Measurements from ENCODE around the gene TTLL7.

Gene TTLL7

DNA sequence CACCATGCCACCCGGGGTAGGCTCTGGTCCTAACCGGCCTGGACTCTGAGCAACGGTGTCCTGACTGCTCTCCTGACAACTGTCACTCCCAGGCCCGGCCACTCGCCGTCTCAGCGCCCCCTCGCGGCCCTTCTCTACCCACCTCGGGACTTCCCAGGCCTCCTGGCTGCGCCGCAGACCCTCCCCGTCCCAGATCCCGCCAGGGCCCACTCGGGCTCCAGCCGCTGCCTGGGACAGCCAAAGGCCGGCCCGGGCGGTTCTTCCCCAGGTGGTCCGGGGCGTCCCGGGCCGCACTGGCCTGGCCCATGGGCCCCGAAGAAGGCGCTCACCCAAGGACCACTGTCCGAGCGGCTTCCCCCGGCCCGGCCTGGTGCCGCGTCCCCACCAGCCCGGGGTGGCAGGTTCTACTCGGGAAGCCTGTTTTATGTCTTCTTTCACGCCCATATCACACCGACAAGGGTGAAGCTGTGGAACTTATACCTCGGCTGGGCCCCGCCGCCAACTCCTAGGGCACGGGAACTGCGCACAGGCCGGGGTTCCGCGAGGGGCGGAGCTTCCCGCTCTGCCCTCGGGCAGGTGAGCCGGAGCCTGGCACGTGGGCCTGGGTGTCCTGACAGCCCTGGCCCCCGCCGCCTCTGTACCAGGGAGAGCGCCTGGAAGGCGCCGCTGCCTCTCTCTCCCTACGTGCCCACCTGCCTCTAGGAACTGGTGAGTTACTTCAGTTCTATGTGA, 138.3 kb downstream of the TTLL7 start:
- peak; percentile 52 for DNase-seq

DNA sequence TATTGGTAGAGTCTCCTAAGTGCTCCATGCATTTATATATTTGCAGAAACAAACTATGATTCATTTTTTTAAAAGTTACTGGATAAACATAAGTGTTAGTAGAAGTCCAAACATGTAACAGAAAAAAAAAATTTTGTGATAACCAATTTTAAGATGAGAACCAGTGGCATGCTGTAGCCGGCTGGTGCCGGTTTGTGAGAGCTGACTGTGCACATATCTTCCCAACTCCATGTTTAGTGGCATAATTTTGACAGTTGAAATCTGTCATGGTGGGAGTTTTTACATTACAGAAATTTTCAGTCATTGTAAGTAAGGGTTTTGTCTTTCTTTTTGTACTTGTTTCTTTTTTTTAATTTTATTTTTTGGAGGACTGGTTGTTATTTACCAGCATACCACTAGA, 141.2 kb downstream of the TTLL7 start:
- no peak for DNase-seq

DNA sequence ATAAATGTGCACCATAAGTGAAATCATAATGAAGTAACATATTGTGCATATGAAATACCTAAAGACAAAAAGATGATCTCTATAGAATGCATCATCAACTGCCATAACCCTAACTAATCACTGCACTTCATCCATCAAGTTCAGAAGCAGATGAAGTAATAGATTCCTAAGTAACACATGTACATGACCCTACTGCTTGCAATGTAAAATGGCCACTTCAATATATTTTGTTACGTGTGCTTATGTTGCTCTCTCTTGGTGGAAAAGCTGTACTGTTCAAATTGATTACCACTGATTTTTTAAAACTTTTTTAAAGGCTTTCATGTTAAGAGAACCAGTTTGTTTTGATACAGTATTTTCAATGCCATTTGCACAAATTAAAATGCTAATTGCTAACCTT, 141.8 kb downstream of the TTLL7 start:
- peak; percentile 35 for DNase-seq

DNA sequence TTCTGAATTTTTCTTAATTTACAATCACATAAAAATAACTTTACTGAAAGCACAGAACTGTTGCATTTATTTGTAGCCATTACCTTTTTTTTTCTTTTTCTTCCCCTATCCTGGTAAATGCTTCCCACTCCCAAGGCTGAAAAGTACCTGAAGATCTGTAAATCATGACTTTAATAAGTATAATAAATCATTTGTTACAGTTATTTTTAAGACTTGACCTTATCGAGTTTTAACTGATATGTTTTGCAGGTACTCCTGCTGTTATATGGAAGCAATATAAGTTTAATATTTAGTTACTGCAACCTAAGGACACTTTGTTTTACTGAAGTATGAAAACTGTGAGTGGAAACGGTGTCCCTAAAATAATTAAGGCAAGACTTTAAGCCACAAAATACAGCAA, 142.6 kb downstream of the TTLL7 start:
- no peak for DNase-seq

DNA sequence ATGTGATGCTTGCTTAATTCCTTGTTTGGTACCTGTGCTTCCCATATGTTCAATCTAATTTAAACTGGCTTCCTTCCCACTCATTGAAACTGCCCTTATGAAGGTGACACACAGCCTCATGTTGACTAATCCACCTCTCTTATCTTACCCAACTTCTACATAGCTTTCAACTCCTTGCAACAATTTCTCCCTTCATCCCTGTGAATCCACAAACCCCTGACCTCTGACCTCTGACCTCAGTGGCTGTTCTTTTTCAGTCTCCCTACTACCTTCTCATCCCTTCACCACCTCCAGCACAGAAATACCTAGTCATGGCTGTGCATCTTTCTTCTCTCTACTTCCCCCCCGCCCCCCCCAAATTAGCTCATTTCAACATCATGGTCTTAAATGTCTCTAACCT, 144.5 kb downstream of the TTLL7 start:
- no peak for DNase-seq

DNA sequence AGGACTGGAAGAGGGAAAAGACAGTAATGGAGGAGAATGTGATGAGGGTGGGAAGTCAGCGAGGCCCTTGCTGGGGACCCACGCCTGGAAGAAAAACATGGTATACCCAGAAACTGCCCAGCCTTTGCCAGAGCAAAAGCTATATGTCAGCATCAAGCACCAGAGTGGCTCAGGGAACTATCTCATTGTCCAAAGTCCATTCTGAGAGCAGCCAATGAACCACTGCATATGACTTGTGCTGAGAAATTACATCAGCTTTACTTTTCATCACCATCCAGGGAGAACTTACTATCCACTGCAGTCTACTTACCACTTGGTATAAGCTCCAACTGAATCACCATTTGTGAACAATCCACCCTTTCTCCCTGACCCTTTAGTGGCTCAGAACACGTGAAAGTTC, 148.1 kb downstream of the TTLL7 start:
- no peak for DNase-seq

DNA sequence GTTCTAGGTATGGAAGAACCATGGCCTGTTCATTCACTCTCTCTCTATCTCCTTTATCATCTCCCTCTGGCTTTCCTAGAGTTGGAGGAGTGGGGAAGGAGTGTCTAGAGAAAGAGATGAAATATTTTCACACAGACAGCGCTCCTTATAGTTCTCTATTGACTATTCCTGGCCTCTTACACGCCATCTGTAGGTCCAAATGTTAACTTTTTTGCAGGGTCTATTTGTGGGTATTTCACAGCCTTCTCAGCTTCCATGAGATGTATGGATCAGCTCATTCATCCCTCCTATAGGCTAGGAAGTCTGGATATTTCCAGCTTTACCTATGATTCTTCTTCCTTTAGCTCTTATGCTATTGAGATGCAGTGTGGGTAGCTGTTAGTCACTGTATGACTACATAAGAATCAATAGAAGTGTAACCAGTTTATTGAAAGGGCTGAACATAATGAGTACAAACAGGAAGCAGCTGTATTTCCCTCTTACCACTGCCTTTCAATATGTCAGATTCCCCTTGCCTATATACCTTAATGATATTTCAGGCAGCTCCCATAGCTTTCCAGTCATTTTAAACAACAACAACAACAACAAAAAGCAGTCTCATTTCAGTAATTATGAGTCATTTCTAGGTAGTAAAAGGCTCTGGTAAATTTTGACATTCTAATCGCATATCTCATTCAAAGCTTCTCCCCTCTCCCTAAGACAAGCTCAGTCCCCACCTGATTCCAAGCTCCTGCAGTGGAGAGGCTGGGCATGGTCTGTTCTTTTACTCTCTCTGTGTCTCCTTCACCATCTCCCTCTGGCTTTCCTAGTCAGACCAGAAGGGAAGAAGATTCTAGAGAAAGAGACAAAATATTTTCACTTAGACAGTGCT, 149.5 kb downstream of the TTLL7 start:
- DNase-seq: no peak

DNA sequence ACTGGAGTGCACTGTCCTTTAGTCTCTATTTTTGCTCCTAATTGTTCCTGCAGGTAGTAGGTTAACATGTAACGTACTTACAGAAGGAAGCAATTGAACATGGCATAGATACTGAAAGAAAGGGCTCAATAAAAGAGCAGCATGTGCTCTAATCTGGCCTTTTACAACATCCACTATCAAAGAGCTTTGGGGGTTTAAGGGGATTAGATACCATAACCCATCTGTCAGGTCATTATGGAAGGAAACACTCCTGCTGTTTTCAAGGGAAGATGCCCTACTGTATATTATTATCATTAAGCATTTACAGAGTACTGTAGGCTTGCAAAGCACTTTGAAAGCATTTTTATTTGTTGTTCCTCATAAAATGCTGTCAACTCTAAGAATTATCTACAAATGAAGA, 152.8 kb downstream of the TTLL7 start:
- DNase-seq: peak; percentile 46

DNA sequence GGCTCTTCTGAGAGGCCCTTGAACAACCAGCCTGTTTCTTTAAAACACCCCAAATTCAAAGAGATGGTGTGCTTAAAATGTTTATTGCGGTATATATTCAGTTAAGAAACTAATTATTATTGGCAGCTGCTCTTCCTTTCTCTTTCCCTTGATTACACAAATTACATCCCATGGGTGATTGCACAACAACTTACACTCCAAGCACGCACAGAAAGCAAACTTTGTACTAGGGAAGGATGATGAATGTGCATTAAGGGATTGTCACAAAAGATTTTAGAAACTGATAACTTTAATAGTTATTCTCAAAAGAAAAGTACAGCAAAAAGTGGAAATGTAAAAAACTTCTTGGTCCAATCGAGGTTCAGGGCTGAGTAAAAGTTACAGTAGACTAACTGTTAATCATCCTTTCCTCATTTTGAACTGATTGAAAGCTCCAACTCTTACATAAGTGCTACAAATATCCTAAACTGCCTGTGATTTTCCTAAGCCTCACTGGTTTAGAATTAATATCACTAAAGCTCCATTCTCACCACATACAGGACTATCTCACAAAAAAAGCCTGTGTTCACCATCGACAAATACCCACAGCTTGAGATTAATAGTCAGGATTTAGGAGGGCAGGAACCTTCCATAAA, 153.4 kb downstream of the TTLL7 start:
- peak; percentile 40 for DNase-seq

DNA sequence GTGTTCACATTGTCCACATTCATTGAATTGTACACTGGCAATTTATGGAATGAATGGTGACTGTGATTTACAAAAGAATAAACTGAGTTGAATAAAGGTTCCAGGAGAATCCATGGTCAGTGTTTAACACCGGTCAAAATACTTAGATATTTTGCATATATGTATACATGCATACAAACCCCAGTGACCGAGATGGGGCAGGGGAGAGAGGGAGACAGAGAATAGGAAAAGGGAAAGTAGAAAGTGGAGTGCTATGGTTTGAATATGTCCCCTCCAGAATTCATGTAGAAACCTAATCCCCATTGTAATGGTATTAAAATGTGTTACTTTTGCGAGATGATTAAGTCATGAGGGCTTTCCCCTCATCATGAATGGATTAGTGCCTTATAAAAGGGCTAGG, 154.4 kb downstream of the TTLL7 start:
- DNase-seq: no peak

DNA sequence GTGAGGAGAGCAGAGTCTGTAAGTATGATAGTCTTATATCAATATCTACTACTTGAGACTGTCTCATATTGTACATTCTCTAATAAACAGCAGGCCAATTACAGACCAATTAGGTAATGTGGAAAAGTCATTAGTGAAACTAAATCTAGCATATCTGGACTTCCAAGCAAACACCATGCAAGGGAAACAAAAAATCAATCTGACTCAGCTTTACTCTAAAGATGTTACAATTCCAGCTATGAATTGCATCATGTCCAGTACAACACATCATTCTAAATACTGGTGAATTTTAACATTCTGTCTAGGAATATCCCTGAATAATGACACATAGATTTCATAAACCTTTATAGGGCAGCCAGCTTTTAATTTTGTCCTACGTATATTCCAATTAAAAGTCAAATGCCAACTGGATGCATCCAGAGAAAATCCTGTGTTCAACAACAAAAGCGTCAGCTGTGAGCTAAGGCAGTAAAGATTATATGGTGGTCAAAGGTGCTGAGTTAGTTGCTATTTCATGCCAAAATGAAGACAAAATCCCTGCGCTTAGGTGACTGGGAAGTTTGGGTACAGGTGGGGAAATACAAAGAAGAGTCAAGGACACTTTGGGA, 159.3 kb downstream of the TTLL7 start:
- DNase-seq: no peak

DNA sequence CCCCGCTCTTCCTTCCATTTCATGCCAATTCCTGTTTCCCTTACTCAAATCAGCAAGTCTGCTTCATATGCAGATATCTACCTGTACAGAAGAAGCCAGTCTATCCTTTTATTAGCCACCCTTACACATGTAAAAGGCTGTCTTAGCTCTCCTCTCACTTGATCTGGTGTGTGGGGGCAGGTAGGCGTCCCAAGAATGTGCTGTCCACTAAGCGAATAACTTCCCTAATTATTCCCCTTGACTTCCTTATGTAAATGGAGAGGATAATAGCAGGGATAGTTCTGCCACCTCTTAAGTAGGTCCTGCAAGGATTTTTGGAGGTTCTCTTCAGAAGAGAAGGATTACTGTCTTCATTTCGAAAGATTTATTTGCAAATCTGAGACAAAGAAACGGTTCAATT, 160.4 kb downstream of the TTLL7 start:
- no peak for DNase-seq

DNA sequence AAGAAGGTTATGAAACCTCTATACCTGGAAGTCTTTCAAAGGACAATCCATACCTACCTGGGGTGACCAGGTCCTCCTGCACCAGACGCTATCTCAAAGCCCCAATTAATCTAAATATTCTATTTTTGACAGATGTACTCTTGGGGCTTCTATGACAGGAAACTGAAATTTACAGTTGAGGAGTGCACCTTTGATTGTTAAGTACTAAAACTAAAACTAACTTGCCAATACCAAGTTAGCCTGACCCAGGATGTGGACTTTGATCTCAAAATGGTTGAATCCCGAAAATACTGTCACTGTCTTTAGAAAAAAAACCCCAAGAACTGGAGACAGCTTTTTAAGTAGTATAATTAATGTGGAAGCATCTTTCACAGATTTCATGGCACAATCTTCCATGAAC, 162.4 kb downstream of the TTLL7 start:
- no peak for DNase-seq

DNA sequence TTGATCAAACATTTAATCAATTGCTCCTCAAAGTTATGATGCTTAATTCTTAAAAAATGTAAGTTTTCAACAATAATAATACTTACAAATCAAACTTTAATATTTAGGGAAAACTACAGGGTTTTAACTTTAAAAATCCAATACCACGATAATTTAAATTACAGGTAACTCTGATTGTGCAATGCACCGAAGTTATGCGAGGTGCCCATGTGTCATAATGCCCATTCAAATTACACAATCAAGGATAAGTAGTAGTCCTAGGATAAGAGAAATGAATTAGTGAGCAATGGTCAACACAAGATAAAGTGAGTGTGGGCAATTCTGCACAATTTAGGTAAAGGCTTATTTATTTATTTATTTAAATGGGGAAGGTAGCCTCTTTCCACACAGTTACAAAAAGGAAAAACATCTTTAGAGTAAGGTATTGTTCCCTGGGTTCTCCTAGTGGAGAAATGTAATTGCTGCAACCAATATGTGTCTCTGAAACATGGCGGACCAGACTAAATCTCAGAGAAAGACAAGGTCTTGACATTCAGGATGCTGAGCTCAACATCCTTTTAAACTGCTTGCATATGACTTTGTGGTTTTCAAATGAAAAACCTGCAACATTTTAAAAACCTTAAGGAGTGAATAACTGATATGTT, 164.2 kb downstream of the TTLL7 start:
- DNase-seq: no peak

DNA sequence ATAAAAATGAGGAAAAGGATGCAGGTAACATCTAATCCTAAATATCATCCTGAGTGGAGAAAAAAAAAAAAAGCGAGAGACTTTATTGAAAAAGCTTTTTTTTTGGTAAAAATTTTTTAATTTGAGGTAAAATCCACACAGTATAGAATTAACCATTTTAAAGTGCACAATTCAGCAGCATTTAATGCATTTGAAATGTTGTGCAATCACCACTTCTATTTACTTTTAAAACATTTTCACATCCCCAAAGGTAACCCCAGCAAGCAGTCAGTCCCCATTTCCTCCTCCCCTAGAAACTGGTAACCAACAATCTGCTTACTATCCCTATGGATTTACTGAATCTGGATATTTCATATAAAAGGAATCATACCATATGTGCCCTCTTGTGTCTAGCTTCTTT, 166.7 kb downstream of the TTLL7 start:
- no peak for DNase-seq

DNA sequence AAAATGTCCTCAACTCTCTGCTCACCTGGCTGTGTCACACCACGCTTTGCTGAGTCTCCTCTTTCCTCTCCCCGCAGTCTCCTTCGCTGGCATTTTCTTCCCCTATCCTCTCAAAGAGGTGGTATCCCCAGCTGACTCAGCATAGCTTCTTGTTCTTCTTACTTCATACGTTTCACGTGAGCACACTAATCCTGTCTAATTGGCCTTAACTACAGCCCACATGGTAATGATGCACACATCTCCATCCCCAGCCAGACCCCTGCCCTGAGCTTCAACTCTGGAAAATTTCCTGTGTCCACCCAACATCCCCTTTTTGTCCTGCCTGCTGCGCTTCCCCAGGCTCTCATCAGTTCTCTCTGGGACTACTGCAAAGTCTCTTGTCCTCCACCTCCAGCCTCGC, 169.8 kb downstream of the TTLL7 start:
- no peak for DNase-seq

DNA sequence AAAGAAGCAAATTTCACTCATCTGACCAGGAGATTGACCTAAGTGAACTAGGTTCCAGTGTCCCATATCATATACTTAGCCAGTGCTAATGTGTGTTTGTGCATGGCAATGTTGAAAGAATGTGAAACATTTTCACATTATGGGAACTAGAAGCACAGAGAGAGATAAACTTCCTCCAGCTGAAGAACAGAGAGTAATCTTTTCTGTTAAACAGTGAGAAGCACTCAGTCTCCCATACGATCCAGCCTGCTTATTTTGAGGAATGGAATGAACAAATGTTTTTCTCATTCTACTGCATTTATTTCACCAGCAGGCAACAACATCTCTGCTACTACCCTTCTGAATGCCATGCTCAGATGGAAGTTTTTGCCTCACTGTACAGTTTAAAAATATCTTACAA, 170.5 kb downstream of the TTLL7 start:
- no peak for DNase-seq

DNA sequence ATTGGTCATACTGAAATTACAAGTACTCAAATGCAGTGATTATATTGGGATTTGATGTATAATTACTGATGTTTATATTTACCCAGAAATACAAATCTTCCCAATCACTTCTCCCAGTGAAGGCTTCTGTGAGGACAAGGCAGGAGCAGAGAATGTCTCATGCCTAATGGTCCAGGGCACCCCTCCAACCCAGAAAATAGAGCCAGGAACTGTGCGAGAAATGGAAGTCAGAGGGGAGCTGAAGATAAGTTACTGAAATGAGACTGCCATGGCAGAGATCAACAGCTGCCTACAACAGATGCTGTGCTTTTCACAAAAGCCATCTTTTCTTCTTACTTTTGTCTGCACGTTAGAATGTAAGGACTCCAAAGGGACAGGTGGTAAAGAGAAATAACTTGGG, 171.2 kb downstream of the TTLL7 start:
- DNase-seq: peak; percentile 2

DNA sequence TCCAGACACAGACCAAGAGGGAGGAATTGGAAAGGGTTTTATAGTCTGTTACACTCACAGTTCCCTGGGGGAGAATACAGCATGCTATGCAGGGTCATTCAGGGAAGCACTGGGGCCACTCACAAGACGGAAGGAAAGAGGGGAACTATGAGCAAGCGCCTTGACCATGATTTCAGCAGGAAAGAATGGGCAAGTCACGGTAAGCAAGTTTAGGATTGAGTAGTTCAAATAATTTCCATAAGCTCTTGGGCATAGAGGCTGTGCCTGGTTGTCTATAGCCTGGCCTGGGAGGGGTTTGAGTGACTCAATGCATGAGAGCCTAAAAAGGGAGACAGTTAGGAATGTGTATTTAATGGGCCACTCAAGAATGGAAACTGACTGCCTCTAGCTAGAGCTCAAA, 176.7 kb downstream of the TTLL7 start:
- no peak for DNase-seq

DNA sequence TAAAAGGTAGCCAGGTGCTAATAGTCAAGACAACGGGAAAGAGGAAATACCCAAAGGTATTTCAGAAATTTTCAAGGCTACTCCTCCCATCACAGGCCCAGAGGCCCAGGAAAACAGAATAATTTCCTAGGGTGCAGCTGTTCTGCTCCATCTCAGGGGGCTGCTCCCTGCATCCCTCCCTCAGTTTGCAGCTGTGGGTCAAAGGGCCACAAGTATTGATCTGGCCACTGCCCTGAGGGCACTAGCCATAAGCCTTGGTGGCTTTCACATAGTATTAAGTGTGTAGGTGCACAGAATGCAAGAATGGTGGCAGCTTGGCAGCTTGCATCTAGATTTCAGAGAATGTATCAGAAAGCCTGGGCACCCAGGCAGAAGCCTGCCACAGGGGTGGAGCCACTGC, 179.5 kb downstream of the TTLL7 start:
- DNase-seq: no peak

DNA sequence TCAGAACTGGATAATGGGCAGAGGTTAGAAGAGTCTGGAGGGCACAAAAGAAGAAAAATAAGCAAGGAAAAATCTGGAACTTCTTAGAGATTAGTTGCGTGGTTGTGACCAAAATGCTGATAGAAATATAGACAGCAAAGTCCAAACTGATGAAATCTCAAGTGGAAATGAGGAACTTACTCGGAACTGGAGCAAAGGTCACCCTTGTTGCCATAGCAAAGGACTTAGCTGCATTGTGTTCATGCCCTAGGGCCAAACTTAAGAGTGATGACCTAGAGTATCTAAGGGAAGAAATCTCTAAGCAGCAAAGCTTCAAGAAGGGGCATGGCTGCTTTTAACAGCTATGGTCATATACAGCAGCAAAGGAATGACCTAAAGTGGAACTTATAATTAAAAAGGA, 180.0 kb downstream of the TTLL7 start:
- no peak for DNase-seq

DNA sequence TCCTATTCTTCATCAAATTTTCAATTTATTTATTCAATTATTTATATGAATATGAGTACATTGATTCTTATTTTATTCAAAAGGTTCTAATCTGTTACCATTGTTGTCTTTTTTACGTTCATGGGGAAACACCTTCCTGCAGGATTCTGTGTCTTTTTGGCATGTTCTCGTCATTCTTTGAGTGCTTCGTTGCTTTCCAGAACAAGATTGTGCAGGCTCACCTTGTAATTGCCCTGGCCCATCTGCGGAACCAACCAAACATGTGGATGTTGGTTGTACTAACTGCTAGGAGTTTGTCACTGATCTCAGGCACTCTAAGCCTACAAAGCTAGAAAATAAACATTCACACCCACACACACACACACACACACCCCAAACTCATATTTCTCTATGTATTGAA, 182.1 kb downstream of the TTLL7 start:
- no peak for DNase-seq

DNA sequence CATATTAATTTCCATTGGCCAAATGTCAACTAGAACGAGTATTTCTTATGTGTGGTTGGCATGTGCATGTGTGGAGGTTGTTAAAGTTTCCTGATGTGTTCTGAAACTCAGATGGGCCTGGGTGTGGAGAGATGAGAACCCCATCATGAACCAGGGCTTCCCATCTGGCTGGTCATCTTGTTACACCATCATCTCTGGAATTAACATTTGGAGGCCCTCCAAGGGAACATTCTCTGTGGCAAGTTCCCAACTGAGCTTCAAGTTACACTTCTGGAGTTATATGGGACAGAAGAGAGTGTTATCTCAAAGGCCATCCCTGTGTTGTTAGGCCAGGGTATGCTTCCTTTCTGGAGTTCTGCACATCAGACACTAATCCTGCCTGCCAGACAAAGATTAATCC, 183.6 kb downstream of the TTLL7 start:
- DNase-seq: no peak
